IPS DF 6.9 (cell line): ENCODE results near the gene NNT.
"Not testable (repeated sequence)": the region's sequence is repeated elsewhere in the genome, so short reads cannot be mapped to it uniquely, and the experiment has no call there.

Source experiments
- DNase-seq: peaks from one replicate; pipeline ENCODE4 v3.0.0-alpha.2; 2013; ENCODE audit warnings: low read depth, low spot score
- H3K27ac ChIP-seq: one replicate; pipeline ENCODE4 v1.5.1; 2013; ENCODE audit warnings: low read length, control low read depth
- H3K27me3 ChIP-seq: 2 replicates; pipeline ENCODE4 v1.6.1; 2013; ENCODE audit warnings: mild to moderate bottlenecking, low read length; ENCODE audit not compliant: control insufficient read depth, insufficient read depth
- H3K36me3 ChIP-seq: 2 replicates; pipeline ENCODE4 v1.6.1; 2013; ENCODE audit warnings: low read length; ENCODE audit not compliant: control insufficient read depth, insufficient read depth
- H3K4me1 ChIP-seq: 2 replicates; pipeline ENCODE4 v1.6.1; 2013; ENCODE audit warnings: low read length; ENCODE audit not compliant: control insufficient read depth, insufficient read depth
- H3K4me3 ChIP-seq: 2 replicates; pipeline ENCODE4 v1.5.1; 2013; ENCODE audit warnings: mild to moderate bottlenecking, low read length
- H3K9me3 ChIP-seq: 2 replicates; pipeline ENCODE4 v1.6.1; 2013; ENCODE audit warnings: low read length, inconsistent platforms; ENCODE audit not compliant: control insufficient read depth, insufficient read depth
- whole genome bisulfite sequencing: extraction: QIAGEN DNeasy Blood & Tissue Kit; methylation state at CpG from one replicate; pipeline ENCODE4 v1.1.7; 2013; ENCODE audit warnings: mixed read lengths, missing lambda C conversion rate; ENCODE audit not compliant: insufficient read length, insufficient coverage; 5-methylcytosine and 5-hydroxymethylcytosine counted together

The NNT gene

DNA sequence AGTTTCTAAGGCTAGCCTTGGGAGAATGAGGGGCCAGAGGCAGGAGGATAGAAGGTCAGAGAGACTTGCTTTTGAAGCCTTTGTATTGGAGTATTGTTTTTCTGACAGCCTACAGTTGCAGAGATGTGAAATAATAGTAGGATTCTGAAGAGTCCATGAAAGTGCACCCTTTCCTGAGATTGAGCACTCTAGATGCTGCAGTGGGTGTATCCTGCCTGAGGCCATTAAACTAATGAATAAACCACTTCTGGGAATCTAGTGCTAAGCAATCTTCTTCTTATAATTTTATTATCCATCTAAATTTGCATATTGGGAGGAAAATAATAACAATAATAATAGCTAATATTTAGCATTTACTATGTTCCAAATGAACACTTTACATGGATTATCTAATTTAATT, 19.3 kb upstream of the NNT start:
- Histone ChIP-seq H3K36me3 (no peaks in the 10 kb centered on the region), H3K27ac (no peak overlapping the region), H3K9me3 (peaks cover 1% of the 10 kb centered on the region), H3K27me3 (no peaks in the 10 kb centered on the region), H3K4me3 (no peak overlapping the region), H3K4me1 (no peaks in the 10 kb centered on the region)
- no peak for DNase-seq

DNA sequence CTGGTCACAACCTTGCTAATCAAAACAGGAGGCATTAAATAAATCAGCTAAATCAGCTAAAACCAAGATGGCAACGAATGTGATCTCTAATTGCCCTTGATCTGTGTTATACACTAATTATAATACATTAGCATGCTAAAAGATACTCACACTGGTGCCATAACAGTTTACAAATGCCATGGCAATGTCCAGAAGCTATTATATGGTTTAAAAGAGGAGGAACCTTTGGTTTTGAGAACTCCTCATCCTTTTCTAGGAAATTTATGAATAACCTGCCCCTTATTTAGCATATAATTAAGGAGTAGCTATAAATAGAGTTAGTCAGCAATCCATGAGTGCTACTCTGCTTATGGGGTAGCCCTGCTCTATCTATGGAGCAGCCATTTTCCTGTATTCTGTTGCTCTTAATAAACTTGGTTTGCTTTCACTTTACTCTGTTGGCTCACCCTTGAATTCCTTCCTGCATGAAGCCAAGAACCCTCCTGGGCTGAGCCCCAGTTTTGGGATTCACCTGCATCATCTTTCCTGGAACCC, 18.7 kb upstream of the NNT start:
- DNase-seq, result no peak
- WGBS, result no CpG with 5 or more reads among the region's 1 CpG
- Histone ChIP-seq H3K4me1 (no peaks in the 10 kb centered on the region), H3K36me3 (no peaks in the 10 kb centered on the region), H3K9me3 (peaks cover 1% of the 10 kb centered on the region), H3K4me3 (no peak overlapping the region), H3K27ac (no peak overlapping the region), H3K27me3 (no peaks in the 10 kb centered on the region)

DNA sequence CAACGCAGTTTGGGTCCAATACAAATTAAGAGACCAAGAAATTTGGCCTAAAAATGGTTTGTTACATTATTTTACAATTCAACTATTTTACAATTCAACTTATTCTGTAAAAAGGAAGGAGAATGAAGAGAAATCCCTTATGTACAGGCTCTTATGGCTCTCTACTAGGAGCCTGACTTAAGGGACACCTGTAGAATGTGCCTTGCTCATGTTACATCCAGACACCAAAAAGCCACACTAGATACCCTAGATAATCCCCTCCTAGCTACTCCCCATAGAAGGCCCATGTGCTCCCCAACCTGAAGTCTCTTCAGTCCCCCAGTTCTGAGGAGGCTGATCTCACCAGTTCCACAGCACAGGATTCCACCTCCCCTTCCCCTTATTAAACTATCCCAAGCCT, 14.1 kb upstream of the NNT start:
- no CpG with 5 or more reads among the region's 1 CpG for WGBS
- H3K27me3 ChIP-seq, result no peaks in the 10 kb centered on the region
- H3K9me3 ChIP-seq, result peaks cover 1% of the 10 kb centered on the region
- H3K36me3 ChIP-seq, result no peaks in the 10 kb centered on the region
- H3K4me1 ChIP-seq, result no peaks in the 10 kb centered on the region
- no peak overlapping the region for H3K27ac ChIP-seq
- no peak overlapping the region for H3K4me3 ChIP-seq
- no peak for DNase-seq

DNA sequence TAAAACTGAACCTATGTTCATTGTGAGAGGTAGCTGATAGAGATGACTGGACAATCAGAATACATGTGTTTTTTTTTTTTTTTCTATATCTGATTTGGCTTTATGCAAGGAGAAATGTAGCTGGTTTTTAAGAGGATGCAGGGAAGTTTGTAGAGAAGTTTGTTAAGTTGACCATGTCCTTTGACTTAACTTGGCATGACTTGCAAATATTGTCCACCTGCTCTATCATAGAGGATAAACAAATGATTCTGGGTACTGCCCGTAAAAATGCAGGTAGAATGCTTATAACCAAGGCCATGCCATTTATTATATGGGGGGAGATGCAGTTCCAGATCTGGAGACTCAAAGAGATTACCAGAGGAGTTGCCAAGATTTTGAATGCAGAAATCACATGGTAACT, 13.7 kb upstream of the NNT start:
- no peak for DNase-seq
- Histone ChIP-seq H3K4me1 (no peaks in the 10 kb centered on the region), H3K36me3 (no peaks in the 10 kb centered on the region), H3K27me3 (no peaks in the 10 kb centered on the region), H3K4me3 (no peak overlapping the region), H3K9me3 (peaks cover 1% of the 10 kb centered on the region), H3K27ac (no peak overlapping the region)
- WGBS, result no CpG with 5 or more reads among the region's 1 CpG

DNA sequence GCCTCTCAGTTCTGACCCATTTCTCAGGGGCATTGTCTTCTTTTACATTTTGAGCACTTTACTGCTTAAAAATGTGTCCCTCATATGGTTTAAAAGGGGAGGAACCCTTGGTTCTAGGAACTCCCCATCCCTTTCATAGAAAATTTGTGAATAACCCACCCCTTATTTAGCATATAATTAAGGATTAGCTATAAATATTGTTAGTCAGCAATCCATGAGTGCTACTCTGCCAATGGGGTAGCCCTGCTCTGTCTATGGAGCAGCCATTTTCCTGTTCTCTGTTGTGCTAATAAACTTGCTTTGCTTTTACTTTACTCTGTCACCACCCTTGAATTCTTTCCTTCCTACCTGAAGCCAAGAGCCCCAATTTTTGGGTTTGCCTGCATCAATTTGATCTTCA, 12.3 kb upstream of the NNT start:
- no peak overlapping the region for H3K4me3 ChIP-seq

DNA sequence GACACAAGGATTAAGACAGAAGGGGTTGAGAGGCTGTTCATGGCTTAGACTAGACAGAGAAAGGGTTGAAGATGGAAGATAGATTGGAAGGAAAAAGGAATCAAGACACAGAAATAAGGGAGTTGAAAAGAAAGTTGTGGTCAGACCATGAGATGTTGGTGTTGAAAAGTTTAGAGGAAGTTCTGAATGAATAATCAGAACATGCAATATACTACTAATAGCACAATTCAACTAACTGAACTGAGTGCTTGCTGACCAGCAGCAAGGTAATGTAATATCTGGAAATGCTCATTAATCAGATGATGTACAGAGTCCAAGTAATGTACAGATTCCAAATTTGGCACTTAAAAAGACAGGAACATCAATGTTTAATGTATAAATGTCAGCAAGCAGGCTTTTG, 10.6 kb upstream of the NNT start:
- Histone ChIP-seq H3K27me3 (no peaks in the 10 kb centered on the region), H3K4me3 (no peak overlapping the region), H3K4me1 (no peaks in the 10 kb centered on the region), H3K36me3 (no peaks in the 10 kb centered on the region), H3K9me3 (no peaks in the 10 kb centered on the region), H3K27ac (no peak overlapping the region)
- DNase-seq, result no peak

More for the DNA sequence above, 12.3 kb upstream of the NNT start:
- no peaks in the 10 kb centered on the region for H3K4me1 ChIP-seq
- no peaks in the 10 kb centered on the region for H3K9me3 ChIP-seq
- no peak for DNase-seq
- no peaks in the 10 kb centered on the region for H3K27me3 ChIP-seq
- no peaks in the 10 kb centered on the region for H3K36me3 ChIP-seq
- no peak overlapping the region for H3K27ac ChIP-seq

DNA sequence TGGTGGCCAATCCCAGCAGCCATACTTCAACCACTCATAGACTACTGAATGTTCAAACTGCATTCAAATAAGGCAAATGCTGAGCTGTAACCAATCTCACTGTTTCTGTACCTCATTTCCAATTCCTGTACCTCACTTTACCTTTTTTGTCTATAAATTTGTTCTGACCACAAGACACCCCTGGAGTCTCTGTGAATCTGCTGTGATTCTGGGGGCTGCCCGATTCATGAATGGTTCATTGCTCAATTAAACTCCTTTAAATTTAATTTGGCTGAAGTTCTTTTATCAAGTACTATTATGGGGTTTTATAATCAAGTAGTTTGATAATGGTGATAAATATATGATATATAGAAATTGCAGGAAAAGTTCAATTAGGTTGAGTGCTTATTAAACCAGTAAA, 4.1 kb upstream of the NNT start:
- H3K27ac ChIP-seq, H3K27me3 ChIP-seq: not testable (repeated sequence)
- WGBS, result no CpG with 5 or more reads among the region's 1 CpG

DNA sequence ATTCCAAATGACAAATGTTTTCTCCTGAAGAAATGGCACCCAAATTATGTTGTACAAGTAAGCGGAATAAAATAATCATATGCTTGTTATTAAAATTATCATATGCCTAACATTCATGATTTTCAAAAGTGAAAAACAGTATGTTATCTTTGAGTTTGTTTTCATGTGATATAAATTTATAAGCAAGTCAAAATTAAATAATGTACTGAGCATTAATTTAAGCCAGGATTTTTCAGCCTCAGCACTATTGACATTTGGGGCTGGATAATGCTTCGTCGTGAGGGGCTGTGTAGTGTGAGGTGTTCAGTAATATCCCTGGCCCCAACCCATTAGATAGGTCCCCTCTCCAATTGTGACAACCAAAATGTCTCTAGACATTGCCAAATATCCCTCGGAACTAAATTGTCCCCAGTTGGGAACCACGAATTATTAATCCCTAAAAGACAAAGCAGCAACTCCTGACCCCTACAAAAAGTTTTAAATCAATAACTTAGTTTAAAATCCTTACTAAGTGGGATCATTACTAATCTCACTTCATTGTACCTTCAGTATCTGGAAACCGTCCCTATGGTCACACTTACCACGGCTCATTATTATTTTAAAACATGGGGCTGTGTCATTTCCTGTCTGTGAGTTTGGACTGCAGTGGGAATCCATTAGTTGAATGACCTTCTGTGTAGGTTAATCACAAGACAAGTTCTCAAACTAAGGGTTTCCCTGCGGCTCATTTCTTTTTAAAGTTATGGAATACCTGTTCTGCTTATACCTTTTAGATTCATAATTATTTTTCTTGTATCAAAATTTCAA, 1.3 kb upstream of the NNT start:
- Histone ChIP-seq H3K4me3 (no peak overlapping the region), H3K9me3 (no peaks in the 10 kb centered on the region), H3K36me3 (no peaks in the 10 kb centered on the region), H3K4me1 (0 out of 2 replicates have a peak, but pooled peaks cover 1% of the 10 kb centered on the region), H3K27ac (no peak overlapping the region), H3K27me3 (no peaks in the 10 kb centered on the region)
- DNase-seq, result no peak
- WGBS, result no CpG with 5 or more reads among the region's 8 CpGs

More for the DNA sequence above, 4.1 kb upstream of the NNT start:
- H3K36me3 ChIP-seq, H3K4me1 ChIP-seq, H3K4me3 ChIP-seq, DNase-seq, H3K9me3 ChIP-seq: not testable (repeated sequence)

DNA sequence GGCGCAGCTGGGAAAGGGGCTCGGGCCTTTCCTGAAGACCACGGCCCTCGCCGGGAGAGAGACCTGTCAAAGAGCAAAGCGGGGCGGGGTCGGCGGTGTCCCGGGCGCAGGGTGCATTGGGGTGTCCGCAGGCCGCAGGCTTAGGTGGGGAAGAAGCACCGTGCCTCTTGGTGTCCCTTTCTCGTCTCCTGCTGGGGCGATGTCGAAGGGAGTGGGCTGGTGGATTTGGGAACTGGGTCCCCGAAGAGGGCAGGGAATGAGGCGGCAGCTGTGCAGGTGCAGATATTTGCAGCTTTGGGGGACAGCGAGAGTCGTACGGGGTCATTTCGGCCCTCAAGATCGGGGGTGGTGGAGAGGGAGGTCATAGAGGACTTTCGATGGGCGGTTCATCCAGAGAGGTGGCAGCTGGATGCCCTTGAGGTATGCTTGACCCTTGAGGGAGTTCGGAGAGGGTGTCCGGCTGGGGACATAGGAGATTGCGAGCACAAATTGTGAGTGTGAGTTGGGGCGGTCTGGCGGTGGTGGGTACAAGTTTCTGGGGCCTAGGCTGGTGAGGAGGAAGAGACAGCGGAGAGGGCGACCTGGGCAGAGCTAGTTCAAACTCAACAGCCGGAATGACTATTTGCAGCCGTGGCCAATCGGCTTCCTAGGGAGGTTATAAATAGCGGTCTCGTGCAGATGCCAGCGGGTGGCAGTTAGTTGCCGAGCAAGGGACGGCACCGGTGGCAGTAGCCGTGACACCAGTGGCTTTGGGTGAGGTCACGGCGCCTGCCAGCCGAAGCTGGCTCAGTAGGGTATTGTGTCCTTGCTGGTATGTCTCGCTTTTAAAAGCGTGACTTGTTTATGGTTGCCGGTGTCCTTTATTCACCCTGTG, 601 bp downstream of the NNT start:
- H3K4me3 ChIP-seq, result peak overlapping the region; percentile 68; the same call in 1 of the 2 replicates
- H3K9me3 ChIP-seq, result no peaks in the 10 kb centered on the region
- H3K4me1 ChIP-seq, result 0 out of 2 replicates have a peak, but pooled peaks cover 1% of the 10 kb centered on the region
- no peaks in the 10 kb centered on the region for H3K27me3 ChIP-seq
- no peak overlapping the region for H3K27ac ChIP-seq
- no CpG with 5 or more reads among the region's 49 CpGs for WGBS
- DNase-seq, result no peak
- no peaks in the 10 kb centered on the region for H3K36me3 ChIP-seq

DNA sequence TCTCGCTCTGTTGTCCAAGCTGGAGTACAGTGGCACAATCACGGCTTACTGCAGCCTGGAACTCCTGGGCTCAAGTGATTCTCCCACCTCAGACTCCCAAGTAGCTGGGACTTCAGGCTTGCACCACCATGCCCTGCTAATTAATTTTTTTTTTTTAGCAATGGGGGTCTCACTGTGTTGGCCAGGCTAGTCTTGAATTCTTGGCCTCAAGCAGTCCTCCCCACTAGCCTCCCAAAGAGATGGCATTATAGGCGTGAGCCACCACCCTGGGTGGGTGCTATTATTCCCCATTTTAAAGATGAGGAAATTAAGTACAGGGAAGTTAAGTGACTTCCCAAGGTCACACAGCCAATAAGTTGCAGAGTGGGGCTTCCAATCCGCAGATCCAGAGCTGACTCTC, 1.7 kb downstream of the NNT start:
- DNase-seq, result no peak
- Histone ChIP-seq H3K36me3 (no peaks in the 10 kb centered on the region), H3K27ac (no peak overlapping the region), H3K27me3 (no peaks in the 10 kb centered on the region), H3K4me1 (no peaks in the 10 kb centered on the region), H3K4me3 (no peak overlapping the region), H3K9me3 (no peaks in the 10 kb centered on the region)
- WGBS, result no CpG with 5 or more reads among the region's 4 CpGs
